CD4-positive, alpha-beta memory T cell (primary cell): Measurements from ENCODE around the gene KRTAP10-3. TPM values are rescaled to one million over a fixed set of nuclear protein-coding genes. Genes with fewer than 3 reads are reported as not detected.

ENCODE experiments used
- CTCF ChIA-PET: fragments of 350-600 bp; sonication (Branson Sonifier 250); formaldehyde crosslinking; loops from one replicate; lab custom pipeline; 2021; ENCODE audit warnings: inconsistent platforms; ENCODE audit not compliant: partially characterized antibody; lab: Charles Lee
- POLR2A ChIA-PET: fragments of 350-600 bp; sonication (Branson Sonifier 250); formaldehyde crosslinking; loops from one replicate; lab custom pipeline; 2021; ENCODE audit not compliant: partially characterized antibody; lab: Charles Lee
- DNase-seq, 5 donors: peaks; one replicate each; pipeline versions ENCODE4 v3.0.0 to v3.0.0-alpha.2; 2020 to 2022; ENCODE audit warnings: mixed read lengths in 1 of 5
- H3K27ac ChIP-seq: one replicate; pipeline ENCODE4 v1.7.0; 2013; ENCODE audit warnings: low read depth, low read length
- H3K27me3 ChIP-seq: 2 replicates; pipeline ENCODE4 v1.7.0; 2013; ENCODE audit warnings: mild to moderate bottlenecking, low read length, moderate library complexity; ENCODE audit not compliant: insufficient read depth
- H3K36me3 ChIP-seq: 2 replicates; pipeline ENCODE4 v1.7.0; 2013; ENCODE audit warnings: mild to moderate bottlenecking, low read length, moderate library complexity; ENCODE audit not compliant: insufficient read depth
- H3K4me1 ChIP-seq: 2 replicates; pipeline ENCODE4 v1.7.0; 2013; ENCODE audit warnings: mild to moderate bottlenecking, low read length, moderate library complexity; ENCODE audit not compliant: insufficient read depth
- H3K4me3 ChIP-seq, 2 donors: one replicate each; pipeline ENCODE4 v1.7.0; 2013; ENCODE audit warnings: low read length in 2 of 2, mild to moderate bottlenecking in 1 of 2
- H3K9me3 ChIP-seq, 2 donors: one replicate each; pipeline ENCODE4 v1.7.0; 2013; ENCODE audit warnings: low read length in 2 of 2, control low read depth in 1 of 2; ENCODE audit not compliant: control insufficient read depth in 1 of 2
- H3K27ac Mint-ChIP-seq, 7 donors: one replicate each; pipeline ENCODE4 v1.8.0; 2020 to 2021; ENCODE audit warnings: mixed read lengths in 7 of 7, mild to moderate bottlenecking in 6 of 7, inconsistent platforms in 3 of 7, moderate library complexity in 3 of 7
- H3K27me3 Mint-ChIP-seq, 2 donors: one replicate each; pipeline ENCODE4 v1.8.0; 2020 to 2021; ENCODE audit warnings: mixed read lengths in 2 of 2
- H3K36me3 Mint-ChIP-seq, 2 donors: one replicate each; pipeline ENCODE4 v1.8.0; 2020 to 2021; ENCODE audit warnings: mixed read lengths in 2 of 2, inconsistent platforms in 1 of 2, mild to moderate bottlenecking in 1 of 2
- H3K4me1 Mint-ChIP-seq, 4 donors: one replicate each; pipeline ENCODE4 v1.8.0; 2020 to 2021; ENCODE audit warnings: mixed read lengths in 4 of 4, mild to moderate bottlenecking in 1 of 4
- H3K4me3 Mint-ChIP-seq, 8 donors: one replicate each; pipeline ENCODE4 v1.8.0; 2020 to 2021; ENCODE audit warnings: mixed read lengths in 8 of 8, mild to moderate bottlenecking in 7 of 8, moderate library complexity in 6 of 8, inconsistent platforms in 3 of 8
- H3K9me3 Mint-ChIP-seq, 8 donors: one replicate each; pipeline ENCODE4 v1.8.0; 2020 to 2021; ENCODE audit warnings: mixed read lengths in 8 of 8, mild to moderate bottlenecking in 5 of 8, inconsistent platforms in 3 of 8, moderate library complexity in 1 of 8
- intact Hi-C: fragments of 100-400 bp; cut with micrococcal nuclease; formaldehyde crosslinking; loops from one replicate; pipeline ENCODE4 v1.15.1; 2023
- polyA plus RNA-seq, 2 donors: library from polyadenylated mRNA; unstranded; fragments of 300-500 nt; fragmentation: Illumina TruSeq; gene quantifications; one replicate each; pipeline ENCODE4 v1.2.3, GENCODE V29; 2021
- total RNA-seq, 2 experiments: library from RNA; stranded (reverse); gene quantifications; one replicate each; pipeline ENCODE4 v1.2.3, GENCODE V29; 2021

KRTAP10-3 gene
- total and polyA plus RNA-seq, 4 experiments from 2014 or later: not detected

DNA sequence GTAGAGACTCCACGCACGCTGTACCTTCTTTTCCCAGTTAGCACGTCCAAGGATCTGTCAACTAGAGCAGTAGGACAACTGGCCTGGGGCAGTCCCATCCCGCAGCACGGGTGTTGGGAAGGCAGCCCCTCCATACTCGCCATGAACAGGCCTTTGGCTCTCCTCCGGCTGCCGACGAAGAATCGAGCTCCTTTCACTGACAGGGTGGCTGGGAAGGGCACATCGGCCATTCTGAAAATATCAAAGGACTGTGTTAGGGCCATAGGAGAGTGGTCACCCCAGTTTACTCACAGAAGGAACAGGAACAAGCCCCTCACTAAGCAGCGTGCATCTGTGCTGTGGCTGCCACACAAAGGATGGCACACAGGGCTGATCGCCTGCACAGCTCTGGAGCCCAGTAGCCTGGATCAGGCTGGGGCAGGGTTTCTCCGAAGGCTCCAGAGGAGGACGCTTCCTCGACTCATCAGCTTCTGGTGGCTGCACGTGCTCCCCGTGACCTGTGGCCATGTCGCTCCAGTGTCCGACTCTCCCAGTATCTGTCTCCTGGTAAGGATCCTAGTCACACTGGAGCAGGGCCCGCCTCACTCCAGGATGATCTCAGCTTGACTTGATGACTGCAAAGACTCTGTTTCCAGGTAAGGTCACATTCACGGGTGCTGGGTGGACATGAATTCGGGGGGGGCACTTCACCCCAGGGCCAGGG lies 27.5 kb downstream of the KRTAP10-3 start:
- no peaks in the 10 kb centered on the region for H3K9me3 Mint-ChIP-seq
- no peaks in the 10 kb centered on the region for H3K9me3 ChIP-seq
- H3K36me3 Mint-ChIP-seq: no peaks in the 10 kb centered on the region
- no peak overlapping the region for H3K4me3 ChIP-seq
- no peak for DNase-seq
- H3K27me3 ChIP-seq: no peaks in the 10 kb centered on the region
- no peak overlapping the region for H3K27ac Mint-ChIP-seq
- no peaks in the 10 kb centered on the region for H3K4me1 ChIP-seq
- CTCF ChIA-PET: interaction anchor here (0.9 to 1.0 kb wide), 2 partner anchors 21 to 212 kb away, joined by 3 read pairs; no protein-coding TSS in a partner anchor
- H3K36me3 ChIP-seq: no peaks in the 10 kb centered on the region
- POLR2A ChIA-PET: no interaction called here
- peaks cover 0 to 2% of the 10 kb centered on the region in 2 donors for H3K27me3 Mint-ChIP-seq
- H3K4me1 Mint-ChIP-seq: peaks cover 0 to 4% (median 0%) of the 10 kb centered on the region in 4 donors
- no peak overlapping the region for H3K27ac ChIP-seq
- intact Hi-C loops: no loop called here
- H3K4me3 Mint-ChIP-seq: no peak overlapping the region

DNA sequence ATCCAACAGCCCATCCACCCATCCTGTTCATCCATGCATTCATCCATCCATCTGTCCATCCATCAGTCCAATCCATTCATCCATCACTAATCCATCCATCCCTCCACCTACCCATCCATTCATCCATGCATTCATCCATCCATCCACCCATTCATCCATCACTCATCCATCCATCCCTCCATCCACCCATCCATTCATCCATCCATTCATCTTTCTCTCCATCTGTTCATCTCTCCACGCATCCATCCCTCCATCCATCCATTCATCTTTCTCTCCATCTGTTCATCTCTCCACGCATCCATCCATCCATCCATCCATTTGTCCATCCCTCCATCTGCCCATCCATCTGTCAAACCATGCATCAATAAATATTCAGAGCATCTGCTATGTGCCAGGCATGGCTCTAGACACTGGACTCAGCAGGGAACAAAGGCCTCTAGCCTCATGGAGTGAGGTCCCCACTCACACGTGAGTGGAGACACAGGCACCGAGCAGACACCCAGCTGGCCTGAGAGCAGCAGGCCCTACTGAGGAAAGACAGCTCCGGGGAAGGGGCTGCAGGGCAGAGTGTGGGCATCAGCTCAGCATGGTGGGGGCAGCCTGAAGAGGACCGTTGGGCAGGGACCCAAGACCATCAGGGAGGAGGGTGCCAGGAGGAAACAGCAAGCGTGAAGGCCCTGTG lies 28.2 kb downstream of the KRTAP10-3 start:
- H3K4me1 Mint-ChIP-seq: peaks cover 0 to 4% (median 0%) of the 10 kb centered on the region in 4 donors
- ChIA-PET POLR2A (no interaction called here), CTCF (interaction anchor here (0.9 kb wide), 1 partner anchor 212 kb away, joined by 3 read pairs; no protein-coding TSS in a partner anchor)
- intact Hi-C loops: no loop called here
- no peaks in the 10 kb centered on the region for H3K4me1 ChIP-seq
- DNase-seq: peak in 1 of 5 donors; percentile 29
- no peak overlapping the region for H3K27ac ChIP-seq
- H3K27me3 ChIP-seq: no peaks in the 10 kb centered on the region
- no peaks in the 10 kb centered on the region for H3K9me3 Mint-ChIP-seq
- no peaks in the 10 kb centered on the region for H3K36me3 ChIP-seq
- H3K4me3 Mint-ChIP-seq: no peak overlapping the region
- peak overlapping the region in 2 of 7 donors; percentile 67 to 82 for H3K27ac Mint-ChIP-seq
- no peaks in the 10 kb centered on the region for H3K9me3 ChIP-seq
- H3K27me3 Mint-ChIP-seq: peaks cover 0 to 2% of the 10 kb centered on the region in 2 donors
- no peaks in the 10 kb centered on the region for H3K36me3 Mint-ChIP-seq
- no peak overlapping the region for H3K4me3 ChIP-seq

DNA sequence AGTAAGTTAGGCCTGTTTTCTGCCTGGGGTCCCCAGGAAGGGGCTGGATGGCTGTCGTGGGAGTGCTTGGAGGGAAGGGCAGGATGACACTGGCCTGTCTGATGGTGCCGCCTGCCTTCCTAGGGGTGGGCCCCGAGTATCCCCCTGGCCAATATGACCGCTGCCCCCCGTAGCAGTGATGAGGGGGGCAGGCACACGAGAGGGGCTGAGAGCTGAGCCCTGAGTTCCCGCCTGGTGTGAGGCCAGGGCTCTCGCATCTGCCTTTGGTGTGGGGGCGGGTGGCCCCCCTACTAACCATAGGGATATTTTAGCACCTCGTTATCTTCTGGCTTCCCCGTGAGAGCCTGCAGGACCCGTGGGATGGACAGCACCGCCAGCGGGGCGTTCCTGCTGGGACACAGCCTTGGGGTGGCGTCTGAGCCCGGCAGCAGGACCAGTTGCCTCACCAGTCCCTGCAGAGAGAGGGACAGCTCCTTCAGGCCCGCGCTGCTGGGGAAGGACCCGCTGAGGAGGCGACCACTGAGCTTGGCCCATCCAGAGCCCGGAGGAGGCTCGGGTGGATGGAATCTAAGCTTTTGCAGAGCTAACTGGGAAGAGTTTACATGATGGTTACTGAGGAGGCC lies 29.0 kb downstream of the KRTAP10-3 start:
- no peak overlapping the region for H3K27ac ChIP-seq
- Mint-ChIP-seq H3K36me3 (no peaks in the 10 kb centered on the region), H3K4me3 (no peak overlapping the region), H3K4me1 (peaks cover 0 to 4% (median 0%) of the 10 kb centered on the region in 4 donors), H3K27me3 (peaks cover 0 to 2% of the 10 kb centered on the region in 2 donors), H3K27ac (no peak overlapping the region), H3K9me3 (no peaks in the 10 kb centered on the region)
- ChIA-PET CTCF (no interaction called here), POLR2A (no interaction called here)
- no peaks in the 10 kb centered on the region for H3K36me3 ChIP-seq
- no peaks in the 10 kb centered on the region for H3K27me3 ChIP-seq
- intact Hi-C loops: no loop called here
- H3K4me1 ChIP-seq: no peaks in the 10 kb centered on the region
- H3K4me3 ChIP-seq: no peak overlapping the region
- DNase-seq: peak in 1 of 5 donors; percentile 19
- H3K9me3 ChIP-seq: no peaks in the 10 kb centered on the region

- Mint-ChIP-seq H3K9me3 (no peaks in the 10 kb centered on the region), H3K4me1 (peaks cover 0 to 4% (median 0%) of the 10 kb centered on the region in 4 donors), H3K27me3 (peaks cover 0 to 2% of the 10 kb centered on the region in 2 donors), H3K27ac (no peak overlapping the region), H3K4me3 (no peak overlapping the region), H3K36me3 (no peaks in the 10 kb centered on the region)
- H3K9me3 ChIP-seq: no peaks in the 10 kb centered on the region
- no peaks in the 10 kb centered on the region for H3K4me1 ChIP-seq
- no peaks in the 10 kb centered on the region for H3K27me3 ChIP-seq
- no peak for DNase-seq
- ChIA-PET CTCF (no interaction called here), POLR2A (no interaction called here)
- intact Hi-C loops: no loop called here
- no peak overlapping the region for H3K4me3 ChIP-seq
- no peaks in the 10 kb centered on the region for H3K36me3 ChIP-seq
- no peak overlapping the region for H3K27ac ChIP-seq
These were observed 29.6 kb downstream of the KRTAP10-3 start for GRCh38 chr21:44529011-44529421.

DNA sequence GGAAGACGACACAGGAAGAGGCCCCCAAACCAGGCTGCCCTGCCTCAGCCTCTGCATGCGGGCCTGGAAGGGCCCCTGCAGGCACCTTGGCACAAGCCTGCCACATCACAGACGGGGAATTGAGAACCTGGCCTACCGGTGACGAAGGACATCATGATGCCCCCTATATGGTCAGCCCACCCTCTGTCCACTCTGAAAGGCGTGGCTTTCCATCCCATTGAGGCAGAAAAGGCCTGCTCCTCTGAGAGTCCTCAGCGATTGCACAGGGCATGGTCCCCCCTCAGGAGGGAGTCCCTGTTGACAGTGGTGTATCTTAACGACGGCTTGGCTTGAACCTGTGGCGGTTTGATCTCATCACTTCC lies 30.0 kb downstream of the KRTAP10-3 start:
- H3K27me3 ChIP-seq: no peaks in the 10 kb centered on the region
- DNase-seq: no peak
- Mint-ChIP-seq H3K36me3 (no peaks in the 10 kb centered on the region), H3K27ac (no peak overlapping the region), H3K4me1 (peaks cover 0 to 4% (median 0%) of the 10 kb centered on the region in 4 donors), H3K9me3 (no peaks in the 10 kb centered on the region), H3K27me3 (peaks cover 0 to 2% of the 10 kb centered on the region in 2 donors), H3K4me3 (no peak overlapping the region)
- no peak overlapping the region for H3K27ac ChIP-seq
- no peaks in the 10 kb centered on the region for H3K4me1 ChIP-seq
- ChIA-PET POLR2A (no interaction called here), CTCF (no interaction called here)
- no peaks in the 10 kb centered on the region for H3K36me3 ChIP-seq
- intact Hi-C loops: no loop called here
- H3K4me3 ChIP-seq: no peak overlapping the region
- H3K9me3 ChIP-seq: no peaks in the 10 kb centered on the region

- ChIA-PET CTCF (no interaction called here), POLR2A (no interaction called here)
- no peak for DNase-seq
- peaks cover 0 to 4% (median 0%) of the 10 kb centered on the region in 4 donors for H3K4me1 Mint-ChIP-seq
- no peaks in the 10 kb centered on the region for H3K36me3 ChIP-seq
- H3K36me3 Mint-ChIP-seq: no peaks in the 10 kb centered on the region
- intact Hi-C loops: no loop called here
- no peak overlapping the region for H3K4me3 ChIP-seq
- no peaks in the 10 kb centered on the region for H3K27me3 ChIP-seq
- H3K9me3 ChIP-seq: no peaks in the 10 kb centered on the region
- peak overlapping the region in 1 of 7 donors; percentile 29 for H3K27ac Mint-ChIP-seq
- H3K27me3 Mint-ChIP-seq: peaks cover 0 to 2% of the 10 kb centered on the region in 2 donors
- no peaks in the 10 kb centered on the region for H3K4me1 ChIP-seq
- no peak overlapping the region for H3K4me3 Mint-ChIP-seq
- H3K9me3 Mint-ChIP-seq: no peaks in the 10 kb centered on the region
- H3K27ac ChIP-seq: no peak overlapping the region
These were observed 30.5 kb downstream of the KRTAP10-3 start for GRCh38 chr21:44527983-44528633.
